ENCODE data around the gene MYL7.

The MYL7 gene

GRCh38 chr7:44098092-44099068, 42.8 kb downstream of the MYL7 start:
- no peak for DNase-seq

DNA sequence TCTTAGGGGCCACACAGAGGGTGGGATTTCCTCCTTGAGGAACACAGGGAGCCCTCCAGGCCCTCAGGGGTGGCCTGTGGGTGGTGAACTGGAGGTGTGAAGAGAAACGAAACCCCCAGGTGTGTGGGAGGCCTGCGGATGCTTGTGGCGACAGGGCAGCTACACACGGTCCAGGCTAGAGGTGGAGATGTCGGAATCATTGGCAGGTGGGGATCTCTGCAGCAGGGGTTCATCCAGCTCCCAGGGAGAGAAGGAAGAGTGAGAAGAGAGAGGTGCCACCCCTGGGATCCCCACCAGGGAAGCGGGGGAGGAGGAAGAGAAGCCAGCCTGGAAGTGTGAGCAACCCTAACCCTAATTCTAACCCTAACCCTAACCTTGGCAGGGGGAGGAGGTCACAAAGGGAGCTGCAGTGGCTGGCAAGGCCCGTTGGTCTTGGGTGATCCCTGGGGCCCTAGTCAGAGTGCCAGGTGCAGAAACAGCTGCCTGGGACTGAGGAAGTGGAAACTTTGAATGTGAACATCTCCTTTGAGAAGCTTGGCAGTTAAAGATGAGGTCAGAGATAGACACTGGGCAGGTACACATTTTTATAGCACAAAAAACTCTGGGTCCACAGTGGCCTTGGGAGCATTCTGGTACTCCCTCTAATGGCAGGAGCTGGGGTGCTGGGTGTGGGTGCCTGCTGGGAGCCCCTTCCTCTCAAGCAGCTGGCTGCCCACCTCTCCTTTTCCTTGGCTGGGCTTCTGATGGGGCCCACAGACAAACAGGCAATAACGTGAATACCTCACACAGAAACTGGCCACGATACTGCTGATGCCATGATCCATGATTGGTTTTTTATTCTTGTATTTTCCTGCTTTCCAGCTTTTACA, 43.8 kb downstream of the MYL7 start:
- DNase-seq, result no peak

- no peak for DNase-seq
Observed at GRCh38 chr7:44096326-44096881, 44.7 kb downstream of the MYL7 start.

GRCh38 chr7:44095781-44096180, 45.4 kb downstream of the MYL7 start:
- no peak for DNase-seq

- no peak for DNase-seq
Observed at GRCh38 chr7:44094883-44095592, 46.1 kb downstream of the MYL7 start.

- DNase-seq, result no peak
Observed at GRCh38 chr7:44094365-44094764, 46.8 kb downstream of the MYL7 start.

GRCh38 chr7:44093102-44093641, 48.0 kb downstream of the MYL7 start:
- no peak for DNase-seq

All from NCI-H1105 (cell line).